GM12801 (cell line): ENCODE measurements around the gene PLA2G12B.

ENCODE experiments used
- TF ChIP-seq, protein P1 (sequence below): IDR thresholded peaks from one replicate; pipeline ENCODE4 v1.5.1; 2011; ENCODE audit warnings: control low read depth; ENCODE audit not compliant: insufficient read length; ENCODE audit errors: extremely low read depth

The PLA2G12B gene

GRCh38 chr10:72980348-72980747 is 25.7 kb upstream of the PLA2G12B start:
- TF ChIP-seq, protein P1, sequence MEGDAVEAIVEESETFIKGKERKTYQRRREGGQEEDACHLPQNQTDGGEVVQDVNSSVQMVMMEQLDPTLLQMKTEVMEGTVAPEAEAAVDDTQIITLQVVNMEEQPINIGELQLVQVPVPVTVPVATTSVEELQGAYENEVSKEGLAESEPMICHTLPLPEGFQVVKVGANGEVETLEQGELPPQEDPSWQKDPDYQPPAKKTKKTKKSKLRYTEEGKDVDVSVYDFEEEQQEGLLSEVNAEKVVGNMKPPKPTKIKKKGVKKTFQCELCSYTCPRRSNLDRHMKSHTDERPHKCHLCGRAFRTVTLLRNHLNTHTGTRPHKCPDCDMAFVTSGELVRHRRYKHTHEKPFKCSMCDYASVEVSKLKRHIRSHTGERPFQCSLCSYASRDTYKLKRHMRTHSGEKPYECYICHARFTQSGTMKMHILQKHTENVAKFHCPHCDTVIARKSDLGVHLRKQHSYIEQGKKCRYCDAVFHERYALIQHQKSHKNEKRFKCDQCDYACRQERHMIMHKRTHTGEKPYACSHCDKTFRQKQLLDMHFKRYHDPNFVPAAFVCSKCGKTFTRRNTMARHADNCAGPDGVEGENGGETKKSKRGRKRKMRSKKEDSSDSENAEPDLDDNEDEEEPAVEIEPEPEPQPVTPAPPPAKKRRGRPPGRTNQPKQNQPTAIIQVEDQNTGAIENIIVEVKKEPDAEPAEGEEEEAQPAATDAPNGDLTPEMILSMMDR, result no peak

GRCh38 chr10:72979709-72980108 is 25.1 kb upstream of the PLA2G12B start:
- TF ChIP-seq, protein P1, result no peak

DNA sequence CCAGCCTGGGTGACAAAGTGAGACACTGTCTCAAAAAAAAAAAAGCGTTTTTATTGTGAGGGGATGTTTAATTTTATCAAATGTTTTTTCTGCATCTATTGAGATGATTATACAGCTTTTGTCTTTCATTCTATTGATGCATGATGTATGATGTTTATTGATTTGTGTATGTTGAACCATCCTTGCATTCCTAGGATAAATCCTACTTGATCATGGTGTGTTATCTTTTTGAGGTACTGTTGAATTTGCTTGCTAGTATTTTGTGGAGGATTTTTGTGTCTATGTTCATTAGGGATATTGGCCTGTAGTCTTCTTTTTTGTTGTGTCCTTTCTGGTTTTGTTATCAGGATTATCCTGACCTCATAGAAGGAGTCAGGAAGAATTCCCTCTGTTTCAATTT is 22.3 kb upstream of the PLA2G12B start:
- TF ChIP-seq, protein P1, result no peak

- TF ChIP-seq, protein P1, result no peak
Observed at GRCh38 chr10:72956001-72956400, 1.4 kb upstream of the PLA2G12B start.

DNA sequence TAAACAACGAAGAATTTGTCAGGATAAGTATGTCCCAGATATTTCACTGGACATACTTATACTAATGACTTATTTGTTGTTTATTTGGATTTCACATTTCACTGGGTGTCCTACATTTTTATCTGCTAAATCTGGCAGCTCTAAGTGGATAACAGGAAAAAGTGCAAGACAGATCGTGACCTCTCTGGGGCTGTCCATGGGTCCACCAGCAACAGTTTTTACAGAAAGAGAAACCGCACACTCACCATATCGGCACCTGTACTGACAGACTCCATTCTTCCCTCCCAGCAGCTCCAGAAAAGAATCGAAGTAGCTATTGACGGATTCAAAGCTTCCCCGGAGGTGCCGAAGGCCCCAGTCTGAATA is 393 bp downstream of the PLA2G12B start:
- TF ChIP-seq, protein P1, result no peak

DNA sequence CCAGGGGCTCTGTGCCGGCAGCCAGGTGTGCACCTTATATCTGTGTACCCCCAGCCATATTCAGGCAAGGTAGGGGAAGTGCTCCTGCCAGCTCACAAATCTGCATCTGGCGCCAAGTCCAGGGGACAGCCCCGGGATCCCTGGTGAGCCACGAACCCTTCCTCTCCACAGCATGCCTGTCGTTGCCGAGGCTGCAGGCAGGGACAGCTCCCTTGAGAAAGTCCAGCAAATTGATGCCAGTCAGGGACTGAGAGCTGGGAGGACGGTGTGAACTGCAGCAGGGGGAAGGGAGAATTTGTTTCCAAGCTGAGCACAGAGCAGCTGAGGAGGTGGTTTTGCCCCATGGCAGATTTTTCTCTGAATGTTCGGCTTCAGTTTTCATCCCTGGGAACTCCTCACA is 919 bp downstream of the PLA2G12B start:
- TF ChIP-seq, protein P1, result no peak

DNA sequence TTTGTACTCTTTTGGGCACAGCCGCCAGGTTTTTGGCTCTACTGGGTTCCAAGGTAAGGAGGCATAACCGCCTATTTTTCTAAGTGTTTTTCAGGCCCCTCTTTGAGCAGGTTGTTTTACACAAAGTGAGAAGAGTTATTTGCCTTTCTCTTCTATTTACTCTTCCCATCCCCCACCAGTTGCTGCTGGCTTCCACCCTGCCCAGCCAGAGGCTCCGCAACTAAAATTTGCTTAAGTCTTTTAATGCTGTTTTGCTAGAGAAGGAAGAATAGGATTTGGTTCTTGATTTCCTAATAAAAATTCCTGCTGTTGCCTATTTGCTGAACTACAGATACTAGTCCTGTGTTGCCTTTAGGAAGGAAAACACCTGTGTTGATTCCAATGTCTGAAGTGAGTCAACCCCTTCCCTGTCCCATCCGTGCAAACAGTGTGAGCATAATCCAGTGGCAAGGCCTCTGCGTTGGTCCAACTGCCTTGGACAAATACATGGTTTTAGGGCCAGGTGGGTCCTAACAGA is 1.9 kb downstream of the PLA2G12B start:
- TF ChIP-seq, protein P1, result no peak

DNA sequence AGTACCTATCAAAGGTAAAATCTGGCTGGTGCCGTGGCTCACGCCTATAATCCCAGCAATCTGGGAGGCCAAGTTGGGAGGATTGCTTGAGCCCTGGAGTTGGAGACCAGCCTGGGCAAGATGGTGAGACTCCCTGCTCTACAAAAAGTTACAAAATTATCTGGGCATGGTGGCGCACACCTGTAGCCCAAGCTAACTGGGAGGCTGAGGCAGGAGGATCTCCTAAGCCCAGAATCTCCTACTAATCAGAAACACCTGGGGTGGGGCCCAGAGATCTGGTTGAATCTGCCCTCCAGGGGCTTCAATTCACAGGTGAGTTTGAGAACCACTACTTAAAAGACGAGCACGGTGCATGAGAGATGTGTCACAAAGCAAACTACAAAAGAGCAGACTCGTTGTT is 2.4 kb downstream of the PLA2G12B start:
- TF ChIP-seq, protein P1, result no peak
